Limb (tissue), 2 donors: ENCODE results near the gene GALK1.
"Not testable (repeated sequence)": the region's sequence is repeated elsewhere in the genome, so short reads cannot be mapped to it uniquely, and the experiment has no call there.

ENCODE experiments used
- DNase-seq, 2 donors: peaks; one replicate each; pipeline ENCODE4 v3.0.0-alpha.2; 2016; ENCODE audit errors: extremely low spot score in 2 of 2

Gene GALK1

GRCh38 chr17:75767881-75768280 is 2.9 kb upstream of the GALK1 start:
- no peak for DNase-seq

- DNase-seq: no peak
These were observed 989 bp upstream of the GALK1 start for GRCh38 chr17:75765981-75766380.

- no peak for DNase-seq
These were observed 628 bp downstream of the GALK1 start for GRCh38 chr17:75764417-75764710.

GRCh38 chr17:75763613-75764416 is 1.2 kb downstream of the GALK1 start:
- no peak for DNase-seq

- DNase-seq: no peak
These were observed 1.8 kb downstream of the GALK1 start for GRCh38 chr17:75763269-75763607.

GRCh38 chr17:75762513-75763268 is 2.3 kb downstream of the GALK1 start:
- DNase-seq: no peak

- DNase-seq: not testable (repeated sequence)
These were observed 4.9 kb downstream of the GALK1 start for GRCh38 chr17:75759978-75760640.

GRCh38 chr17:75759457-75759856 is 5.5 kb downstream of the GALK1 start:
- DNase-seq: no peak

GRCh38 chr17:75758131-75758905 is 6.7 kb downstream of the GALK1 start:
- DNase-seq: no peak

- no peak for DNase-seq
These were observed 7.8 kb downstream of the GALK1 start for GRCh38 chr17:75757086-75757681.

- DNase-seq: no peak
These were observed 8.4 kb downstream of the GALK1 start for GRCh38 chr17:75756451-75757085.

- DNase-seq: no peak
These were observed 9.0 kb downstream of the GALK1 start for GRCh38 chr17:75755990-75756389.

- DNase-seq: peak in 1 of 2 donors; percentile 52
These were observed 9.6 kb downstream of the GALK1 start for GRCh38 chr17:75755205-75755901.

GRCh38 chr17:75754378-75755204 is 10.4 kb downstream of the GALK1 start:
- no peak for DNase-seq

- peak; percentile 79 to 83 for DNase-seq
These were observed 11.2 kb downstream of the GALK1 start for GRCh38 chr17:75753514-75754377.

GRCh38 chr17:75752802-75753513 is 12.0 kb downstream of the GALK1 start:
- DNase-seq: no peak

GRCh38 chr17:75752405-75752709 is 12.6 kb downstream of the GALK1 start:
- DNase-seq: no peak
